AG04450 (cell line): ENCODE data around the gene HOMEZ. TPM values are rescaled to one million over a fixed set of nuclear protein-coding genes. Genes with fewer than 3 reads are reported as not detected.
A peak's percentile ranks its signal among the peaks of the same experiment; 100 is the strongest.
"Not testable (repeated sequence)": the region's sequence is repeated elsewhere in the genome, so short reads cannot be mapped to it uniquely, and the experiment has no call there.

Experiments
- CTCF ChIA-PET: fragments of 300-600, 350-600 bp; formaldehyde crosslinking; extraction: SDS; loops from one replicate; lab custom pipeline; 2022; ENCODE audit warnings: antibody characterized with exemption, inconsistent platforms; lab: Charles Lee
- POLR2A ChIA-PET: fragments of 350-600 bp; formaldehyde crosslinking; extraction: SDS; loops from one replicate; lab custom pipeline; 2021; ENCODE audit warnings: antibody characterized with exemption, inconsistent platforms; lab: Yijun Ruan, JAX
- DNase-seq: peaks from one replicate; pipeline ENCODE4 v3.0.0-alpha.2; 2011; ENCODE audit warnings: low read depth, low spot score
- H3K27ac ChIP-seq: one replicate; pipeline ENCODE4 v1.5.1; 2012; ENCODE audit warnings: low read depth, low read length, control low read depth
- H3K27me3 ChIP-seq: one replicate; pipeline ENCODE4 v1.6.0; 2012; ENCODE audit warnings: low read length; ENCODE audit not compliant: control insufficient read depth, insufficient read depth
- H3K4me3 ChIP-seq: 2 replicates; pipeline ENCODE4 v1.5.1; 2011; ENCODE audit warnings: mild to moderate bottlenecking, low read depth, low read length, control low read depth
- H3K9me3 ChIP-seq: 2 replicates; pipeline ENCODE4 v1.5.1; 2012; ENCODE audit warnings: low read length; ENCODE audit not compliant: control insufficient read depth, insufficient read depth
- CTCF ChIP-seq: IDR thresholded peaks from 2 replicates; pipeline ENCODE4 v1.5.1; 2011; ENCODE audit warnings: low read depth, low read length, control low read depth, inconsistent platforms
- polyA minus RNA-seq: library from RNA; depleted of rRNA, polyadenylated mRNA; stranded (reverse); fragments of >200 nt; gene quantifications from 2 replicates; pipeline ENCODE4 v1.2.3, GENCODE V29; 2011; rRNA and poly(A)+ RNA removed
- polyA plus RNA-seq: library from polyadenylated mRNA; depleted of rRNA; stranded (reverse); fragments of >200 nt; gene quantifications from 2 replicates; pipeline ENCODE4 v1.2.3, GENCODE V29; 2011; rRNA removed

HOMEZ gene
- 11.2 and 13.2 TPM in 2 replicates for polyA plus RNA-seq
- 24.6 and 31.3 TPM in 2 replicates for polyA minus RNA-seq

GRCh38 chr14:23286020-23286901 is at the start of gene HOMEZ:
Gene HOMEZ (minus strand): TSS chr14:23286132. CDS start chr14:23285952, 180 bp downstream.
- CTCF ChIA-PET, result interaction anchor here (0.8 to 3.6 kb wide), 5 partner anchors 9 to 273 kb away, joined by 3 to 24 read pairs (median 14); no protein-coding TSS in a partner anchor
- 0 out of 2 replicates have a peak, but pooled peaks have one; percentile 10 for TF ChIP-seq CTCF
- H3K9me3 ChIP-seq, result no peaks in the 10 kb centered on the region; the same call in 1 of the 2 replicates
- H3K4me3 ChIP-seq, result peak within 1 kb of the TSS; percentile 79
- H3K27ac ChIP-seq, result peak within 1 kb of the TSS; percentile 90
- DNase-seq, result peak; percentile 95
- POLR2A ChIA-PET, result interaction anchor here (1.0 to 1.7 kb wide), 4 partner anchors 15 to 35 kb away, joined by 3 to 11 read pairs (median 4); partner anchors contain the start of genes BCL2L2 and PABPN1
- peaks cover 6% of the 10 kb centered on the region for H3K27me3 ChIP-seq

GRCh38 chr14:23335623-23336022 is 49.7 kb upstream of the HOMEZ start:
- POLR2A ChIA-PET, result no interaction called here
- CTCF ChIA-PET, result interaction anchor here (1.1 to 5.1 kb wide), 2 partner anchors 9 to 44 kb away, joined by 3 to 26 read pairs; no protein-coding TSS in a partner anchor
- no peak for TF ChIP-seq CTCF
- no peak overlapping the region for H3K27ac ChIP-seq
- no peak overlapping the region for H3K4me3 ChIP-seq
- H3K9me3 ChIP-seq, result no peaks in the 10 kb centered on the region
- peaks cover 2% of the 10 kb centered on the region for H3K27me3 ChIP-seq
- no peak for DNase-seq

- H3K27me3 ChIP-seq, result no peaks in the 10 kb centered on the region
- ChIA-PET POLR2A (interaction anchor here (1.3 to 1.8 kb wide), 2 partner anchors 25 to 34 kb away, joined by 3 to 8 read pairs; partner anchors contain the start of gene SLC22A17), CTCF (interaction anchor here (0.6 to 8.8 kb wide), 12 partner anchors 10 to 235 kb away, joined by 3 to 138 read pairs (median 4); partner anchors contain the start of gene SLC22A17)
- DNase-seq, result peak; percentile 63
- no peak overlapping the region for H3K4me3 ChIP-seq
- TF ChIP-seq CTCF, result peak; percentile 83
- no peak overlapping the region for H3K27ac ChIP-seq
- no peaks in the 10 kb centered on the region for H3K9me3 ChIP-seq
Measured at GRCh38 chr14:23327947-23328744, 42.2 kb upstream of the HOMEZ start.

- DNase-seq, result no peak
- ChIA-PET CTCF (interaction anchor here (0.7 to 8.8 kb wide), 14 partner anchors 9 to 152 kb away, joined by 3 to 138 read pairs (median 4); partner anchors contain the start of gene SLC22A17), POLR2A (interaction anchor here (0.9 to 1.8 kb wide), 3 partner anchors 26 to 35 kb away, joined by 3 to 8 read pairs (median 3); partner anchors contain the start of gene SLC22A17)
- H3K4me3 ChIP-seq, result no peak overlapping the region
- H3K27me3 ChIP-seq, result no peaks in the 10 kb centered on the region
- H3K9me3 ChIP-seq, result no peaks in the 10 kb centered on the region
- H3K27ac ChIP-seq, result no peak overlapping the region
- no peak for TF ChIP-seq CTCF
Measured at GRCh38 chr14:23326491-23327332, 40.8 kb upstream of the HOMEZ start.

- CTCF ChIA-PET, result interaction anchor here (0.6 to 8.8 kb wide), 4 partner anchors 17 to 61 kb away, joined by 3 to 138 read pairs (median 6); no protein-coding TSS in a partner anchor
- POLR2A ChIA-PET, result not testable (repeated sequence)
Measured at GRCh38 chr14:23325746-23326145, 39.8 kb upstream of the HOMEZ start.

More at GRCh38 chr14:23325746-23326145, 39.8 kb upstream of the HOMEZ start:
- not testable (repeated sequence) for H3K4me3 ChIP-seq, H3K9me3 ChIP-seq, DNase-seq, H3K27ac ChIP-seq, H3K27me3 ChIP-seq
